ENCODE data around the gene PTTG1IP.

PTTG1IP gene

DNA sequence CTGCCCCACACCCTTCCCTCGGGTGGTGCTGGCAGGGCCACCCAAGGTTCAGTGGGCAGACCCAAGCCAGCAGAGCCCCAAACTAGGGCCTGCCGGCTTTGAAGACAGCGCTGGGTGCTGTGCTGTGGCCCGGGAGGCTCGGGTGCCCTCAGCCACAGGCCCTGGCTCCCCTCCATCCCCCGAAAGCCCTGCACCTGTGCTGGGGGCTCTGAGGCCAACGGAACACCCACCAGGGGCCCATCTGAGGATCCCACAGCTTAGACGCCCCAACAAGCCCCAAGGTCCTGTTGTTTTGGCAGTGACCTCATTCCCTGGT lies 38.6 kb upstream of the PTTG1IP start:
- H3K4me2 ChIP-seq (ENCODE audit: low read length): no peak overlapping the region
- H4K20me1 ChIP-seq (ENCODE audit: insufficient read depth, low read length): no peaks in the 10 kb centered on the region
- no peaks in the 10 kb centered on the region for H3K36me3 ChIP-seq (ENCODE audit: insufficient read depth, low read length)
- H3K9me2 ChIP-seq (ENCODE audit: low read depth, low read length): no peaks in the 10 kb centered on the region
- no peak overlapping the region for H3K4me3 ChIP-seq (ENCODE audit: low read depth, low read length, poor library complexity, severe bottlenecking)
- H3K4me1 ChIP-seq (ENCODE audit: insufficient read depth, low read length, severe bottlenecking): peaks cover 22% of the 10 kb centered on the region
- no peaks in the 10 kb centered on the region for H3F3A ChIP-seq (ENCODE audit: insufficient read depth, low read length)
- no peak overlapping the region for H2AFZ ChIP-seq (ENCODE audit: low read length)
- no peak overlapping the region for H3K9ac ChIP-seq (ENCODE audit: low read length)
- H3K27me3 ChIP-seq (ENCODE audit: insufficient read depth, low read length): 0 out of 2 replicates have a peak, but pooled peaks cover 4% of the 10 kb centered on the region
- H3K9me3 ChIP-seq (ENCODE audit: low read length): no peaks in the 10 kb centered on the region
- TF ChIP-seq, protein P1, sequence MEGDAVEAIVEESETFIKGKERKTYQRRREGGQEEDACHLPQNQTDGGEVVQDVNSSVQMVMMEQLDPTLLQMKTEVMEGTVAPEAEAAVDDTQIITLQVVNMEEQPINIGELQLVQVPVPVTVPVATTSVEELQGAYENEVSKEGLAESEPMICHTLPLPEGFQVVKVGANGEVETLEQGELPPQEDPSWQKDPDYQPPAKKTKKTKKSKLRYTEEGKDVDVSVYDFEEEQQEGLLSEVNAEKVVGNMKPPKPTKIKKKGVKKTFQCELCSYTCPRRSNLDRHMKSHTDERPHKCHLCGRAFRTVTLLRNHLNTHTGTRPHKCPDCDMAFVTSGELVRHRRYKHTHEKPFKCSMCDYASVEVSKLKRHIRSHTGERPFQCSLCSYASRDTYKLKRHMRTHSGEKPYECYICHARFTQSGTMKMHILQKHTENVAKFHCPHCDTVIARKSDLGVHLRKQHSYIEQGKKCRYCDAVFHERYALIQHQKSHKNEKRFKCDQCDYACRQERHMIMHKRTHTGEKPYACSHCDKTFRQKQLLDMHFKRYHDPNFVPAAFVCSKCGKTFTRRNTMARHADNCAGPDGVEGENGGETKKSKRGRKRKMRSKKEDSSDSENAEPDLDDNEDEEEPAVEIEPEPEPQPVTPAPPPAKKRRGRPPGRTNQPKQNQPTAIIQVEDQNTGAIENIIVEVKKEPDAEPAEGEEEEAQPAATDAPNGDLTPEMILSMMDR (IDR thresholded peaks at IDR 0.05; ENCODE audit: low read length): no peak
- no peak for TF ChIP-seq EZH2 (IDR thresholded peaks at IDR 0.05; ENCODE audit: borderline replicate concordance, low read length)
- H3K27ac ChIP-seq (ENCODE audit: low read depth, low read length, poor library complexity, severe bottlenecking): no peak overlapping the region
- H3K79me2 ChIP-seq (ENCODE audit: insufficient read depth, low read length): no peaks in the 10 kb centered on the region

DNA sequence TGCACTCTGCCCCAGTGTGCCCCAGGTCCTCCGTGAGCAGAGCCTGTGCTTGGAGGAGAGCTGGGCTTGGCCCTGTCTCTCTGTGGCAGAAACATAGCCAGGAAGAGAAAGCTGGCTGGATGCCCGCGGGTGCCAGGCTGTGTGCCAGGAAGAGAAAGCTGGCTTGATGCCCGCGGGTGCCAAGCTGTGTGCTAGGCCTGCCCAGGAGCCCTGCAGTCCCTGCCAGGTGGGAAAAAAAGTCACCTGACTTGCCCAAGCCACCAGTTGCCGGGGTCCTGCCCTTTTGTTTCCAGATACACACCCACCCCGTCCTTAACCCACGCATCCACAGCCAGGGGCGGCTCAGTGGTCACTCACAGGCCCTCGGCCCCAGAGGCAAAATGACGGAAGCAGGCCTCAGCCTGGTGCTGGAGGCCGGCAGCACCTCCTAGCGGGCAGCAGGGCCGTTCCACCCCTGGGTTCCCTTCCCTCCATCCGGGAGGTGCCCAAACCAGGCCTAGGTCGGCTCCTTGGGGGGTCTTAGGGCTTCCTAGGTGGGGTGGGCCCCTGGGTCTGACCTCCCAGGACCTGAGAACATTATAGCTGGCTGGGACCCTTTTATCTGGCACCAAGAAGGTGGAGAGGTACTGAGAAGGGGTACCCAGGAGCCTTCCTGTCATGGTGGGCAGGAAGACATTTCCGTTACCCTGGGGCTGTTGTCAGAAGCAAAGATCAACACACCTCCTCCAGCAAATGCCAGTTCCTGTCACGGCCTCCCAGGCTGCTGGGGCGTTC lies 38.1 kb upstream of the PTTG1IP start:
- H3K4me2 ChIP-seq (ENCODE audit: low read length): no peak overlapping the region
- 0 out of 2 replicates have a peak, but pooled peaks cover 4% of the 10 kb centered on the region for H3K27me3 ChIP-seq (ENCODE audit: insufficient read depth, low read length)
- no peaks in the 10 kb centered on the region for H3K9me3 ChIP-seq (ENCODE audit: low read length)
- no peak for TF ChIP-seq EZH2 (IDR thresholded peaks at IDR 0.05; ENCODE audit: borderline replicate concordance, low read length)
- TF ChIP-seq, protein P1 (IDR thresholded peaks at IDR 0.05; ENCODE audit: low read length): peak; percentile 66
- H4K20me1 ChIP-seq (ENCODE audit: insufficient read depth, low read length): no peaks in the 10 kb centered on the region
- no peaks in the 10 kb centered on the region for H3K79me2 ChIP-seq (ENCODE audit: insufficient read depth, low read length)
- H2AFZ ChIP-seq (ENCODE audit: low read length): no peak overlapping the region
- H3F3A ChIP-seq (ENCODE audit: insufficient read depth, low read length): no peaks in the 10 kb centered on the region
- H3K4me1 ChIP-seq (ENCODE audit: insufficient read depth, low read length, severe bottlenecking): peaks cover 22% of the 10 kb centered on the region
- H3K9ac ChIP-seq (ENCODE audit: low read length): no peak overlapping the region
- no peaks in the 10 kb centered on the region for H3K36me3 ChIP-seq (ENCODE audit: insufficient read depth, low read length)
- H3K9me2 ChIP-seq (ENCODE audit: low read depth, low read length): no peaks in the 10 kb centered on the region
- no peak overlapping the region for H3K4me3 ChIP-seq (ENCODE audit: low read depth, low read length, poor library complexity, severe bottlenecking)
- no peak overlapping the region for H3K27ac ChIP-seq (ENCODE audit: low read depth, low read length, poor library complexity, severe bottlenecking)

DNA sequence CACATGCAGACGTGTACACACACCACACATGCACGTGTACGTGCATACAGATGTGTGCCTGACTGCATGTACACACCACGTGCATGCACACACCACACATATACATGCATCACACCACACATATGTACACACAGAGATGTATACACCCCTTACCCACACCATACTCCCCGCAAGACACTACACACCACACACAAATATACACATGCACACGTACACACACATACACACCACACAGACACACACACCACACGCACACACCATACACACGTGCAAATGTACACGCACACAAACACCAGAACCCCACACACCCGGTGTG lies 37.5 kb upstream of the PTTG1IP start:
- TF ChIP-seq, protein P1 (IDR thresholded peaks at IDR 0.05; ENCODE audit: low read length): no peak
- no peak for TF ChIP-seq EZH2 (IDR thresholded peaks at IDR 0.05; ENCODE audit: borderline replicate concordance, low read length)
- no peak overlapping the region for H3K9ac ChIP-seq (ENCODE audit: low read length)
- H3K9me3 ChIP-seq (ENCODE audit: low read length): no peaks in the 10 kb centered on the region
- no peak overlapping the region for H2AFZ ChIP-seq (ENCODE audit: low read length)
- H3K4me1 ChIP-seq (ENCODE audit: insufficient read depth, low read length, severe bottlenecking): peaks cover 22% of the 10 kb centered on the region
- 0 out of 2 replicates have a peak, but pooled peaks cover 4% of the 10 kb centered on the region for H3K27me3 ChIP-seq (ENCODE audit: insufficient read depth, low read length)
- no peaks in the 10 kb centered on the region for H4K20me1 ChIP-seq (ENCODE audit: insufficient read depth, low read length)
- H3K9me2 ChIP-seq (ENCODE audit: low read depth, low read length): no peaks in the 10 kb centered on the region
- H3K27ac ChIP-seq (ENCODE audit: low read depth, low read length, poor library complexity, severe bottlenecking): no peak overlapping the region
- H3K79me2 ChIP-seq (ENCODE audit: insufficient read depth, low read length): no peaks in the 10 kb centered on the region
- no peak overlapping the region for H3K4me2 ChIP-seq (ENCODE audit: low read length)
- no peaks in the 10 kb centered on the region for H3F3A ChIP-seq (ENCODE audit: insufficient read depth, low read length)
- no peaks in the 10 kb centered on the region for H3K36me3 ChIP-seq (ENCODE audit: insufficient read depth, low read length)
- H3K4me3 ChIP-seq (ENCODE audit: low read depth, low read length, poor library complexity, severe bottlenecking): no peak overlapping the region

Measured in OCI-LY1 (cell line).